GM19452 (cell line): Measurements from ENCODE around the gene PTPRO.

Source experiments
- ATAC-seq: cut with Tn5 transposase; IDR thresholded peaks from one replicate; pipeline ENCODE4 v1.9.1; 2021; ENCODE audit not compliant: unreplicated experiment

Gene PTPRO

GRCh38 chr12:15346488-15346887 is 24.2 kb downstream of the PTPRO start:
- ATAC-seq: no peak

DNA sequence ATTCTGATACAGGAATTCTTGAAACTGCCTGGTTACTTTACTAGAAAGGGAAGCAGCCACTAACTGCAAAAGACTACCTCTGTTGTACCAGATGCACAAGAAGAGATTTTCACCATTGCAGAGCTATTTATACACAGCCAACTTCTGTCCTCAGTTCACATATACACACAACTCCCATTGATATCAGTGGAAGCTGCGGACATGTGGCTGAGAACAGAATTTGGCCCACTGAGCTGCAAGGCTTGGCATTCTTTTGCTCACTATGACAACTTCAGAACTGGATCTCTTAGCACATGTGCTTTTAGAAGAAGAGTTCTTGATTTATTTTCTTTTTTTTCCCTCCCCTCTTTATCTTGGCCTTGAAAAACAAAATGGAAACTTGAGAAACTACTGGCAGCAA is 28.3 kb downstream of the PTPRO start:
- no peak for ATAC-seq

- no peak for ATAC-seq
Measured at GRCh38 chr12:15355766-15356165, 33.5 kb downstream of the PTPRO start.

- no peak for ATAC-seq
Measured at GRCh38 chr12:15356951-15357364, 34.6 kb downstream of the PTPRO start.

GRCh38 chr12:15364221-15365160 is 42.2 kb downstream of the PTPRO start:
- no peak for ATAC-seq

DNA sequence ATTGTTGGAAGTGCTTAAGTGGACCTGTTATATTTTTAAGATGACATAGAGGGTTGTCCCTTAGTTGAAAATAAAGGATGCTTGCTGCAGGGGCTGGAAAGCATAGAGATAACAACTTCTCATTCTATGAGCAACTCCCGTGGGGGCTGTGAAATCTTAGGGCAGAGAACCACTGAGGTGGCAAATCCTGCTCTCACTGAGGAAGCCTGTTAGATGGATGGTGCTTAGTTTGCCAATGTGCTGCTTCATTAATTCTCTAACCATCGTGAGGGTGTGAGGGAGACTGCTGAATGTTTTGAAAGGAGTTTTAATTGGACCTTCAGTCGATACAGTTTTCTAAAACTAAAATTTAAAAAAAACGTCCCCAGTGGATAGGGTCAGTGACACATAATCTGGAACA is 46.5 kb downstream of the PTPRO start:
- no peak for ATAC-seq

- no peak for ATAC-seq
Measured at GRCh38 chr12:15372352-15372751, 50.0 kb downstream of the PTPRO start.

- no peak for ATAC-seq
Measured at GRCh38 chr12:15387772-15388171, 65.5 kb downstream of the PTPRO start.

DNA sequence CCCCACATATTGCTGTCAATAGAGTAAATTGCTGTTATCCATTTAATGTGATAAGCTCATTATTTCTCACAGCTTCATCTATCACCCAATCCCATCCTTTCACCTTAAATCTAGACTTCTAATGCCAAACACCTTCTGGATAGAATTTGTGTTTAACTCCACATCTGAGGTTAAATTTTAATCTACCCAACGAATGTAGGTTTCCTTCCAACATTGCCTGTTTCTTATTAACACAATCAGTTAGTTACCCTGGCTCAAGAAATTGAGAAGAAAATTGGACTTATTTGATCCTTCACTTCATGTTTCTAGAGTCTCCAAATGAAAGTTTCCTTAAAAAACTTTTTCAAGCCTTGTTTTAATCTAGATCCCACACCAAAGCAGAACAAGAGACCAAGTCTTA is 67.3 kb downstream of the PTPRO start:
- ATAC-seq: no peak

- ATAC-seq: no peak
Measured at GRCh38 chr12:15393037-15393436, 70.7 kb downstream of the PTPRO start.

- ATAC-seq: no peak
Measured at GRCh38 chr12:15393995-15394394, 71.7 kb downstream of the PTPRO start.

DNA sequence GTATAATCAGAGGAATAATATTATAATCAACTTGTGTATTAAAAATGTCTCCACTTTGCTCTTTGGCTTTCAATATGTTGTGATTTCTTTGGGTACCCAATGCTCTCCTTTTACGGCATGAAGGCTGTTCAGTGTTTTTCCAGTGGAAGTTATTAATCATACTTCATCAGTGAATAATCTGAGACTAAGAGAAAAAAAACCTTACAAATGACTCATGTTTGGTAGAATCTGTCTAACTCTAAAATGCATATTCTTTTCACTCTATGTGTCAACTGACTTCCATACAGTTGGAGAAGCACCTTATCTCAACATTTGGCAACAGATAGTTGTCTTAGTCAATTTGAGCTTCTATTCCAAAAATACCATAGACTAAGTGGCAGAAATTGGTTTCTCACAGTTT is 82.2 kb downstream of the PTPRO start:
- no peak for ATAC-seq

DNA sequence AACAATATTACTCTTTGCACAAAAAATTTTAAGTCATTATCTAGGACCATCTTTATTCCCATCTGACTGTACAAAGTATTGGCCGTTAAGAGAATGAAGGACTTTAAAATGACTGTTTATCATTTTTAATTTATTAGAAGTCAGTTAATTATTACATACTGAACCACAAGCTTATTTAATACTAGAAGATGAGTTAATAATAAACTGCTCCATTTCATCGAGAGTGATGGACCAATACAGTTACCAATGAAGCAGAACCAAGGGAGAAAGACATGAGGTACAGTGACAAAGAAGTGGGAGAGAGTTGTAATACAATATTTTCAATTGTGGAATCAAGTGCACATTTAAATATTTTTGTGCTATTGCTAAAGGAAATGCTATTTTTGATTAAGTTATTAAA is 83.3 kb downstream of the PTPRO start:
- no peak for ATAC-seq

GRCh38 chr12:15407025-15407424 is 84.7 kb downstream of the PTPRO start:
- ATAC-seq: no peak

GRCh38 chr12:15411842-15412241 is 89.5 kb downstream of the PTPRO start:
- ATAC-seq: no peak

DNA sequence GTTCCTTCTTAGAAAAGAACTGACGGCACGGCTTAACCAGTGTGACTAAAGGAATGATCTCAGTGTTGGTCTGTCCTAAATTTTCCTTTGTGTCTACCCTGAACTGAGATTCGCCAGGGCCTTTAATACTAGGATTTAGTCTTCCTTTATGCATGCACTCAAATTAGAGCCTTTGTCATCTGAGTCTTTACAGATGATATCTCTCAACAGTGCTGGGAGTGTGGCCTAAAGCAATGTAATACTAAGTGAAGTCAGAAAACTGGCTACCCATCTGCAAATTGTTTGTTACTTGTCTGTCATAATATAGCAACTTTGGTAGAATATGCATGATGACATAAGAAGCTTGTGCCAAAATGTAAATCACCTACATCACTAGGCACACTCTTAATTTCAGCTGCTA is 95.4 kb downstream of the PTPRO start:
- ATAC-seq: no peak

DNA sequence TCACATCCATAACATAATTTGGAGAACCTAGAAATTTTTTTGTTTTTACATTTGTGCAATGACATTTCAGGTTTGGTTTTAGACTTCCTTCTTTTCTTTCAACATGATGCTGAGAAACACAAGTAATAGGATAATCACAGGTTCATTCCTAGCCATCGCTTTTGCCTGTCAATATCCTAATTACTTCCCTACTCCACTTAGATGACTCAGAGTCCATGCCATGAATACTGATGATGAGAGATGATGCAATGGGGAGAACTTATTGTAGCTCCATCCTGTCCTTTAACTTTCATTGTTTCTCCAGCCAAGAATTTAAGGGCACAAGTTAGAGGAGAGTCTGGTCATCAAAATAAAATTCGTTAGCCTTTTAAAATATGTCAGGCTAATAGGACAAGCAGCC is 101.3 kb downstream of the PTPRO start:
- ATAC-seq: no peak

GRCh38 chr12:15427913-15428312 is 105.6 kb downstream of the PTPRO start:
- ATAC-seq: no peak

GRCh38 chr12:15428632-15429031 is 106.3 kb downstream of the PTPRO start:
- no peak for ATAC-seq

GRCh38 chr12:15429262-15429661 is 107.0 kb downstream of the PTPRO start:
- no peak for ATAC-seq

GRCh38 chr12:15435597-15435996 is 113.3 kb downstream of the PTPRO start:
- no peak for ATAC-seq

GRCh38 chr12:15439459-15439858 is 117.2 kb downstream of the PTPRO start:
- no peak for ATAC-seq

DNA sequence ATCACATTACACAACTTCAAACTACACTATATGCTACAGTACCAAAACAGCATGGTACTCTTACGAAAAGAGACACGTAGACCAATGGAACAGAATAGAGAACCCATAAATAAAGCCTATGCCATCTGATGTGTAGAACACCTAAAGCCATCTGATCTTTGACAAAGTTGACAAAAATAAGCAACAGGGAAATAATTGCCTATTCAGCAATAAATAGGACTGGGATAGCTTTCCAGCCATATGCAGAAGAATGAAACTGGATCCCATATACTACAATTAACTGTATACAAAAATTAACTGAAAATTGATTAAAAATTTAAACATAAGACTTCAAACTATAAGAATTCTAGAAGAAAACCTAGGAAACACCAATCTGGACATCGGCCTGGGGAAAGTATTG is 120.7 kb downstream of the PTPRO start:
- ATAC-seq: no peak
